Measurements from ENCODE around the gene MAFB.
A peak's percentile ranks its signal among the peaks of the same experiment; 100 is the strongest.

MAFB gene

DNA sequence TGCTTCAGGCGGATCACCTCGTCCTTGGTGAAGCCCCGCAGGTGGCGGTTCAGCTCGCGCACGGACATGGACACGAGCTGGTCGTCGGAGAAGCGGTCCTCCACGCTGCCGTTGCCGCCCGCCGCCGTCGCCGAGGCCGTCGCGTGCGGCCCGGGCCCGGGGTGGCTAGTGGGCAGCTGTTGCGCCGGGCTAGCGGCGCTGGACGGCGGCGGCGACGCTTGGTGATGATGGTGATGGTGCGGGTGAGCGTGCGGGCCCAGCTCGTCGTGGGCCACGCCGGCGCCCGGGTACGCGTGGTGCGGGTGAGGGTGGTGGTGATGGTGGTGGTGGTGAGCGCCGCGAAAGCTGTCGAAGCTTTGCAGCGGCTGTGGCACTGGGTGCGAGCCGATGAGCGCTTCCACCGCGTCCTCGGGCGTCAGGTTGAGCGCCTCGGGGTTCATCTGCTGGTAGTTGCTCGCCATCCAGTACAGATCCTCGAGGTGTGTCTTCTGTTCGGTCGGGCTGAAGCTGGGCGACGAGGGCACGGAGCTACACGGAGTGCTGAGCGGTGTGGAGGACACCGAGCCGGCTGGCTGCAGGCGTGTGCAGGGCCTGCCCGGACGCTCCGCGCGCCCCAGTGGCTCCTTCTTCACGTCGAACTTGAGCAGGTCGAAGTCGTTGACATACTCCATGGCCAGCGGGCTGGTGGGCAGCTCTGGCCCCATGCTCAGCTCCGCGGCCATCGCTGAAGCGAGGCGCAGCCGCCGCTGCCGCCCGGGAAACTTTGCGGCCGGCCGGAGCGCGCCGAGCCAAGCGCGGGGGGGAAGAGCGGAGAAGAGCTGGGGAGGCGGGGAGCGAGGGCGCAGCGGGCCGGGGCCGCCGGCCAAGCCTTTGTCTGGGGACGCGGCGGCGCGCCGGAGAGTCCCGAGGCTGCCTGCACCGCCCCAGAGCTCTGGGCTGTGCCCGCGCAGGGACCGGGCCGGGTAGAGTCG is 622 bp downstream of the MAFB start:
- H3K4me3 ChIP-seq (replicated peaks; ENCODE audit: low read depth, low read length) = peak overlapping the region; percentile 40
- no peak for DNase-seq (ENCODE audit: extremely low read depth, low read depth)
- TF ChIP-seq, protein P1, sequence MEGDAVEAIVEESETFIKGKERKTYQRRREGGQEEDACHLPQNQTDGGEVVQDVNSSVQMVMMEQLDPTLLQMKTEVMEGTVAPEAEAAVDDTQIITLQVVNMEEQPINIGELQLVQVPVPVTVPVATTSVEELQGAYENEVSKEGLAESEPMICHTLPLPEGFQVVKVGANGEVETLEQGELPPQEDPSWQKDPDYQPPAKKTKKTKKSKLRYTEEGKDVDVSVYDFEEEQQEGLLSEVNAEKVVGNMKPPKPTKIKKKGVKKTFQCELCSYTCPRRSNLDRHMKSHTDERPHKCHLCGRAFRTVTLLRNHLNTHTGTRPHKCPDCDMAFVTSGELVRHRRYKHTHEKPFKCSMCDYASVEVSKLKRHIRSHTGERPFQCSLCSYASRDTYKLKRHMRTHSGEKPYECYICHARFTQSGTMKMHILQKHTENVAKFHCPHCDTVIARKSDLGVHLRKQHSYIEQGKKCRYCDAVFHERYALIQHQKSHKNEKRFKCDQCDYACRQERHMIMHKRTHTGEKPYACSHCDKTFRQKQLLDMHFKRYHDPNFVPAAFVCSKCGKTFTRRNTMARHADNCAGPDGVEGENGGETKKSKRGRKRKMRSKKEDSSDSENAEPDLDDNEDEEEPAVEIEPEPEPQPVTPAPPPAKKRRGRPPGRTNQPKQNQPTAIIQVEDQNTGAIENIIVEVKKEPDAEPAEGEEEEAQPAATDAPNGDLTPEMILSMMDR (IDR thresholded peaks at IDR 0.05; ENCODE audit: low read depth, low read length, missing control alignments) = no peak

DNA sequence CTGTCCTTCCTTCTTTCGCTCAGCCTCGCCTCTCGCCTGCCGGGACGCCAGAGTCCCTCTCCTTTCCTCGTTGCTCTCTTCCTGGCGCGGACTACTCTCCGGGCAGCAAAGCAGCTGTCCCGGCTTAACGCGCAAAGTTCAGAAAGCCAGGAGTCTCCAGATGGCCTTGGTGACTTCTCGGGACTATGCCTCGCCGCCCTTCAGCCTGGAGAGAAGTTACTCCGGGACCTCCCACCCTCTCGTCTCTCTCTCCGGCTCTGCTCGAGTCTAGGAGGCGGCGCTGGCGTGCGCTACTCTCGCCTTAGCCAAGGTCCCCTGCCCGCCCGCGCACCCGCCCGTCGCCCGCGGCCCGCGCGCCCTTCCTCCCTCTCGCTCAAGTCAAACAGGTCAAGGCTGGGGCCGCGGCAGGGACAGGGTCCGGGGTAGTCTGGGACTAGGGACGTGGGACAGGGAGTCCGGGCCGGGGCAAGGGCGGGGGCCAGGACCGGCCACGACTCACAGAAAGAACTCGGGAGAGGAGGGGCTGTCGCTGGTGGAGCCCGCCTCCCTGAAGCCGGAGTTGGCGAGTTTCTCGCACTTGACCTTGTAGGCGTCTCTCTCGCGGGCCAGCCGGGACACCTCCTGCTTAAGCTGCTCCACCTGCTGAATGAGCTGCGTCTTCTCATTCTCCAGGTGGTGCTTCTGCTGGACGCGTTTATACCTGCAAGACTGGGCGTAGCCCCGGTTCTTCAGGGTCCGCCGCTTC is 1.5 kb downstream of the MAFB start:
- TF ChIP-seq, protein P1 (IDR thresholded peaks at IDR 0.05; ENCODE audit: low read depth, low read length, missing control alignments) = no peak
- no peak for DNase-seq (ENCODE audit: extremely low read depth, low read depth)
- H3K4me3 ChIP-seq (replicated peaks; ENCODE audit: low read depth, low read length) = peak overlapping the region; percentile 17; the same call in 1 of the 2 replicates

DNA sequence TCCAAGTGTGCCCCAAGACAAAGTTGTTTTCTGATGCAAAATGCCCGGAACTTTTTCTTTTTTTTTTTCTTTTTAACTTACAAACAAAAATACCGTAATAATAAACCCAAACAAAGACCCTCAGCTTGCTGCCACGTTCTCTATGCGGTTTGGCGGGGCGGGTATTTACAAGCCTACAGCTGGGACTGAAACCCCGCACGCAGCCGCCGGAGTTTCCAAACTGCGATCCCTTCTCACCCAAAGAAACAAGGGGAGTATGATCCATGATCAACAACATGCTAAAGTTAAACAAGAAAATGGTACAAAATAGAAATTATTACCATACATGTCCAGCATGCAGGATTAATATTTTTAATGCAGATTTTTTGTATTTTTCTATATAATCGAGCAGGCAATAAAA is 2.1 kb downstream of the MAFB start:
- TF ChIP-seq, protein P1 (IDR thresholded peaks at IDR 0.05; ENCODE audit: low read depth, low read length, missing control alignments) = no peak
- H3K4me3 ChIP-seq (replicated peaks; ENCODE audit: low read depth, low read length) = no peak overlapping the region

DNA sequence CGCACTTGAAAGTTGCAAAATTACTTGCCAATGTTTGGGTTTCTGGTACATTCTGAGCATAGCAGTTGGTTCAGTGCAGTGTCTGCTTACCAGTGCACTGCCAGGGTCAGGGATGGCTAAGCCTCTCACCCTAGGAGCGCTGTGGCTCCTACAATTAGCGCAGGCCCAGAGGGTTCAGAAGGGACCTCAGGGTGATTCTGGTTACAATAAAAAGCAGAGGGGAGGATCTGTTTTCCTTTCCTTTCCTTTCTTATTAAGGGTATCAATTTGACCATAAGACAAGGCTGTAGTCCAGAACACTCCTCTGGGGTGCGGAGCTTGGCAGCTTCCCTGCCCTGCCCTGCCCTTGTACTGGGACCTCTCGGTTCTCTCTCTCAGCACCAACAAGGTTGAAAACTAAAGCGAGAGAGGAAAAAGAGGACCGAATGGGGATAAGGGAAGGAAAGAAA is 2.6 kb downstream of the MAFB start:
- H3K4me3 ChIP-seq (replicated peaks; ENCODE audit: low read depth, low read length) = no peak overlapping the region
- TF ChIP-seq, protein P1 (IDR thresholded peaks at IDR 0.05; ENCODE audit: low read depth, low read length, missing control alignments) = no peak
- DNase-seq (ENCODE audit: extremely low read depth, low read depth) = no peak

More for the DNA sequence above, 2.1 kb downstream of the MAFB start:
- no peak for DNase-seq (ENCODE audit: extremely low read depth, low read depth)

DNA sequence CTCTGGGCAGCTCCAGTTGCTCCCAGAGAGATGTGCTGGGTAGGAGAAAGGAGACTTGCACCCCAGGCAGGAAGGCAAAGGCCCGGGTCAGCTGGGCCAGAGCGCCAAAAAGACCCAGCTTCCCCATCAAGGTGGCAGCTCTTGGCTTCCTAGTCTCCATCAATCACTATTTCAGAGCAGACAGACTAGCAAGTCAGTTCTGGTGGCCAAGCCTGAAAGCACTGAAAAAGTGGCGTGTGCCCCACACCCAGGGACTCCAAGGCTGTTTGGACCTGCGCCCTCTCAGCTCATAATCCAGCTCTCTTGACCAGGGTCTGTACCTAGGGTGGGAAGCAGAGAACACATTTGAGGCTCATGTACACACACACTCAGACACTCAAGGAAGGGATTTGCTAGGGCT is 3.7 kb downstream of the MAFB start:
- DNase-seq (ENCODE audit: extremely low read depth, low read depth) = no peak
- TF ChIP-seq, protein P1 (IDR thresholded peaks at IDR 0.05; ENCODE audit: low read depth, low read length, missing control alignments) = no peak
- H3K4me3 ChIP-seq (replicated peaks; ENCODE audit: low read depth, low read length) = no peak overlapping the region

DNA sequence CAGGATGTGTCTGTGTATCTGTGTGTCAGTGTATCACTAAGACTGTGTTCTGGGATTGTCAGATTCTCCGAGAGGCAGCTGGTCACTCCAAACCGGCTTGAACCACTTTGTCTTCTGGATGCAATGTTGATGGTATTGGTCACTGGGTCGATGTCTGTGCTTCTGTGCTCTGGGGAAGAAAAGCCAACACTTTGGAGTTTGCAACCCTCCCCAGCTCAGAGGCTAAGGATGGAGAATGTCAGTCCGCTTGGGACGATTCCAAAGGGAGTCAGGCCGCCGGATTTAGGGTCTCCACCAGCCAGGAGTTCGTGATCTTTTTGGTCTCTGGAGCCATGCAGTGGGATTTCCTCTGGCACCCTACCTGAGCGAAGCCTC is 5.2 kb downstream of the MAFB start:
- no peak overlapping the region for H3K4me3 ChIP-seq (replicated peaks; ENCODE audit: low read depth, low read length)
- TF ChIP-seq, protein P1 (IDR thresholded peaks at IDR 0.05; ENCODE audit: low read depth, low read length, missing control alignments) = no peak
- DNase-seq (ENCODE audit: extremely low read depth, low read depth) = no peak

Data from HFF-Myc (cell line).